ENCODE results near the gene OTUD6A.
"Not testable (repeated sequence)": the region's sequence is repeated elsewhere in the genome, so short reads cannot be mapped to it uniquely, and the experiment has no call there.

Gene OTUD6A

DNA sequence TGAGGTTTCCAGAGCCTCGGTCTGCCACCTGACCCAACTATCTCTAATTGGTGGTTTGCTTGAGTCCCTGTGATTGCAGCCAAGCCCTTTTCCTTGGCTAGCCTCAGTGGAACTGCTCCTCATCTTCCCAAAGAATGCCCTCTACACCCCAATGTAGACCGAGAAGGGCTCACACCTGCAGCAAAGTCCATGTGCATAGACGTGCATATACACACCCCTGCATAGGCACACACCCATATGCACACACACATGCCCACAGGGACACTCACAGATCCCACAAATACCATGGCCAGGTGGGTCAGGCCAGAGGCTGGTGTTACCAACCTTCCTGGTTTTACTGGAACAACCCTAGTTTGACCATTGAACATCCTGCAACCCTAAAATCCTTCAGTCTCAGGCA is 12.9 kb upstream of the OTUD6A start:
- DNase-seq (ENCODE audit: low spot score) = no peak

DNA sequence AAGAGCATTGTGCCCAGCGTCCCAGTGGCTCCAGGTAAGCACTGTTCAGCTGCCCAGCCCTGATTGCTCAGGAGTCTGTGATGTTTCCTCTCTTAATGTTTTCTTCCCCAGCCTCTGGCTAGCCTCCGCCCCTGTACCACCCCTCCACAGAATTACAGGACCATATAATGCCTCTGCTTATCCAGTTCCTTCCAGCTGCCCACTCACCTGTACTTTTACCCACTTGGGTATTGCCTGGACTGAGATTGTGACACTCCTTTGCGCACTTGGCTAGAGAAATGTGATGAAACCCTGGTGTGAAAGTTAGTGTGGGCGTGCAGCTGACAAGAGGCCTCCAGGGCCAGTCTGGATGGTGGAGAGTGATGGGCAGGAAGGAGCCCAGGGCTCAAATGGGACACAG is 12.3 kb upstream of the OTUD6A start, which contains the start of gene AWAT2:
TSS of gene AWAT2 (minus strand) at position 14 of the 400 bp plus-strand sequence. CDS start at position 8, 6 bp downstream.
- DNase-seq (ENCODE audit: low spot score) = no peak

DNA sequence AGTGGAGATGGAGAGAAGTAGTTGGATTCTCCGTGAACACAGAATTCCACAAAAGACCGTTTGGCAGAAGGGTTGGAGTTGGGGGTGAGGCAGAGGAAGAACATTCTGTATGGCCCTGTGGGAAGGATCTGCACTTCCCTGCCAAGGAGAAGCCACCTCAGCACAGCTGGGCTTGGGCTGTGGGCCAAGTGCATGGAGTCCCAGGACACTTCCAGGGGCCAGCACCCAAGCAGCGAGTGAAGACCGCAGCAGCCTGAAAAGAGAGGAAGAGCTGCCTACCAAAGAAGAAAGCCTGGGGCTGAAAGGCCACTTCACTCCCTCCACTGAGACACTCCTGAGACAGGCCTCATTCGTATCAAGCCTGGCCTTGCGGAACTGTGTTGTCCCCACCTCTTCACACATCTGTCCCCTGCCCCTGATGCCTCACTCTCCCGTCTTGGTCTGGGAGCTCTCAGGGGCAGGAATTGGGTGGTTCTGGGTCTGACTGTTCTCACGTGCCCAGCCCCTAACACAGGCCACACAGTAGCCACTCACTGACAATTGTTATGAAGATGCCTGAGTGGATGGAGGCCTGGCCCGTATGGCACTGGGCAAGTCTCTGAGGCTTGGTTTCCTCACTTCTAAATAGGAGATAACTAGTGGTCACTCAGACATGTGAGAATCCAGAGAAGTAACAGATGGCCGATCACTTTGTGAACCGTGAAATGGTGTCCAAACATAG is 9.2 kb upstream of the OTUD6A start:
- DNase-seq (ENCODE audit: low spot score) = no peak

GRCh38 chrX:70054391-70054790 is 7.9 kb upstream of the OTUD6A start:
- DNase-seq (ENCODE audit: low spot score) = no peak

DNA sequence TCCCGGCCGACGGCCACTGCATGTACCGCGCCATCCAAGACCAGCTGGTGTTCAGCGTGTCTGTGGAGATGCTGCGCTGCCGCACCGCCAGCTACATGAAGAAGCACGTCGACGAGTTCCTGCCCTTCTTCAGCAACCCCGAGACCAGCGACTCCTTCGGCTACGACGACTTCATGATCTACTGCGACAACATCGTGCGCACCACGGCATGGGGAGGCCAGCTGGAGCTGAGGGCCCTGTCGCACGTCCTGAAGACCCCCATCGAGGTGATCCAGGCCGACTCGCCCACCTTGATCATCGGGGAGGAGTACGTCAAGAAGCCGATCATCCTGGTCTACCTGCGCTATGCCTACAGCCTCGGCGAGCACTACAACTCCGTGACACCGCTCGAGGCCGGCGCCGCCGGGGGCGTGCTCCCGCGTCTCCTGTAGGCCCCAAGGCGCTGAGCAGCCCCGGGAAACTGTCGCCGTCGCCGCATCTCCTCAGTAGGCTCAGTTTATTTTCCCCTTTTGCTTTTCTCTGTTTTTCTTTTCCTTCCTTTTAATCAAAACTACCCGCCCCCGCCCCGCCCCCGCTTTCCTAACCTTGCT is 799 bp downstream of the OTUD6A start:
- DNase-seq (ENCODE audit: low spot score) = no peak

DNA sequence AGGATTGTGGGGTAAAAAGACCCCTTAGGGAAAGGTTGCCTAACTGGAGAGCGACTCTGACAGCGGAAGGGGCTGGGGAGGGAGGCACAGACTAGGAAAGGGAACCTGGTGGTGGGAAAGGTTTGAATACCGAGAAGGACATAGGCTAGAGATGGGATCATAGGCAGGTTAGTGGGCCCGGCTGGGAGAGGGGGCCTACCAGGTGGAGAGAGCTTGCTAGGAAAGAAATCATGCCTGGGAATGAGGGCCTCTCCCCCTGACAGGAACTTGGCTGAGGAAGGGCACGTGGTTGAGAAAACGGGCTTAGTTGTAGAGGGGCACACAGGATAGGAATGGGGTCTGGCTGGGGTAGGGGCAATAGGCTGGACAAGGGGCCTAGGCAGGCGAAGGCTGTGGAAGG is 4.4 kb downstream of the OTUD6A start:
- DNase-seq (ENCODE audit: low spot score) = no peak

DNA sequence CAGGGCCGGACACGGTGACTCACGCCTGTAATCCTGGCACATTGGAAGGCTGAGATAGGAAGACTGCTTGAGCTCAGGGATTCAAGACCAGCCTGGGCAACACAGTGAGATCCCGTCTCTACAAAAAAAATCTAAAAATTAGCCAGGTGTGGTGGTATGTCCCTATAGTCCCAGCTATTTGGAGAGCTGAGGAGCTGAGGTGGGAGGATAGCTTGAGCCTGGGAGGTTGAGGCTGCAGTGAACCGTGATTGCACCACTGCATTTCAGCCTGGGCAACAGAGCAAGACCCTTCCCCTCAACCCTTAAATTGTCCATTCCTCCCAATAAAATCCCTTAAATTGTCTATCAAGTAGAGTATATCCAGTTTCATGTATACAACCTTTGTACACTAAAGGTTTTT is 17.0 kb downstream of the OTUD6A start:
- DNase-seq (ENCODE audit: low spot score) = no peak

GRCh38 chrX:70079870-70080269 is 17.6 kb downstream of the OTUD6A start:
- no peak for DNase-seq (ENCODE audit: low spot score)

DNA sequence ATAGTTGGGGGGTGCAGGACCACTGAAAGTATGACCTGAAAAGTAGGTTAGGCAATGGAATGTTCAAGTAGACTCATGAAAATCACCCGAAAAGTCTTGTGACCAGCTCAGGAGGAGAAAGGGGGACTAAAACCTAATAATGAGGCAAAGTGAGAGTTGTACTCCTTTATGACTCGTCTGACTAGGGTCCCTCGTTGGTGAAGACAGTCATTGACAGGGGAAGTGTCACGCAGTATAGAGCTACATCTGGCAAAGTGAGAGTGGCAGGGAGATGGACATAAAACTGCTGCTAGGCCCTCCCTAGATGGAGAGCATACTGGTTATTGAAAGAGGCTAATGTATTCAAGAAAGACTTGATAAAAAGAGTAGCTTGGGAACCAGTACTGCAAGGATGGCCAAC is 20.5 kb downstream of the OTUD6A start:
- DNase-seq (ENCODE audit: low spot score) = no peak

DNA sequence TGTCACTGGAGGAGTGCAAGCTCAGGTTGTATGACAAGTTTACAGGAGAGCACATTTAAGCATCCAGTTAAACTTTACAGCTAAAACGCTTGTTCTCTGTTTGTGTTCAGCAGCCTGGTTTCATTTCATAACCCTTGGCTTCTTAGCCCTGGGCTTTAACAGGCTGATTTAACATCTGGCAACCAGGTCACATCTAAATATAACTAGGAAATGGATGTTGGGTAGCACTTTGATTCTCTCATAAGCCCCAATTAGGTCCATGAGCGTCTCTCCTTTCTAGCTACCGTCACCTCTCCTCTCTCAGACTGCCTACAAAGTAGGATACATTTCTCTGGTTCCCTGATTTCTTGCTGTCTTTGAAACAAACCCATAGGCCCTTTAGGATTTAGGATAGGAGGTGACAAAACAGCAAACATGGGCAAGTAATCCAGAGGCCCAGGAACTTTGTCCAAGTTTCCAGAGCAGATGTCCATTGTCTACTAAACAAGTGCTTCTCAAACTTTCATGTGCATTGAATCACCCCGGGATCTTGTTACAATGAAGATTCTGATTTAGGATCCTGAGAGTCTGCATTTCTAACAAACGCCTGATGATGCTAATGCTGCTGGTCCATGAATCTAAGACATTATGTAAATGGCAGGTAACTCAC is 22.5 kb downstream of the OTUD6A start:
- DNase-seq (ENCODE audit: low spot score) = no peak

GRCh38 chrX:70087857-70088630 is 25.8 kb downstream of the OTUD6A start:
- DNase-seq (ENCODE audit: low spot score) = no peak

GRCh38 chrX:70088751-70089150 is 26.5 kb downstream of the OTUD6A start:
- no peak for DNase-seq (ENCODE audit: low spot score)

GRCh38 chrX:70089604-70090297 is 27.5 kb downstream of the OTUD6A start:
- DNase-seq (ENCODE audit: low spot score) = no peak

- DNase-seq (ENCODE audit: low spot score) = peak; percentile 5
Measured at GRCh38 chrX:70092247-70092646, 30.0 kb downstream of the OTUD6A start.

DNA sequence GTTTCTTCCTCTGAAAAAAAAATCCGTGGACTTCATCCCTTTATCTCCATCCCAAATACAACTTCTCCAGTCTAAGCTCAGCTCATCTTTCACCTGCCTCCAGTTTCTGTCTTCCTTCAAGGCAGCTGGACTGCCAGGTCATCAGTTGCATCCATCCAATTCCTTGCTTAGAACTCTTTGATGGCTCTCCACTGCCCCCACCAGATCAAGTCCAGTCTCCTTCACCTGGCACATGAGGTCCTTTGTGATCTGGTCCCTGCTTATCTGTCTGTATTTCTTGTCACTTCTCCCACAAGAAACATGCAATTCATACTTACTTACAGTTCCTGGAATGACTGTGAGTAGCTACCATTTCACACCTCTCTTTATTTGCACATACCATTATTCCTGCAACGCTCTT is 33.8 kb downstream of the OTUD6A start:
- DNase-seq (ENCODE audit: low spot score) = no peak

- DNase-seq (ENCODE audit: low spot score) = no peak
Measured at GRCh38 chrX:70105229-70105628, 43.0 kb downstream of the OTUD6A start.

- DNase-seq (ENCODE audit: low spot score) = not testable (repeated sequence)
Measured at GRCh38 chrX:70111436-70112026, 49.3 kb downstream of the OTUD6A start.
